Tibial nerve (tissue), 4 donors: ENCODE data around the gene CEBPG.

Experiments
- EP300 ChIP-seq, 2 donors: sonication (generic); formaldehyde crosslinking; IDR thresholded peaks; one replicate each; pipeline ENCODE4 v1.6.1; 2017; ENCODE audit warnings: antibody characterized with exemption in 2 of 2, mild to moderate bottlenecking in 1 of 2
- TF ChIP-seq, protein P1 (sequence below), 5 experiments: fragments of 200-600 bp in 3 of 5; fragments of 450-650 bp in 2 of 5; sonication (generic) in 3 of 5; IDR thresholded peaks; one replicate each; pipeline ENCODE4 v1.5.1; 2016 to 2019; ENCODE audit warnings: antibody characterized with exemption in 5 of 5, mild to moderate bottlenecking in 3 of 5, moderate library complexity in 2 of 5

GRCh38 chr19:33332248-33332647 lies 41.3 kb upstream of the CEBPG start:
- TF ChIP-seq, protein P1, sequence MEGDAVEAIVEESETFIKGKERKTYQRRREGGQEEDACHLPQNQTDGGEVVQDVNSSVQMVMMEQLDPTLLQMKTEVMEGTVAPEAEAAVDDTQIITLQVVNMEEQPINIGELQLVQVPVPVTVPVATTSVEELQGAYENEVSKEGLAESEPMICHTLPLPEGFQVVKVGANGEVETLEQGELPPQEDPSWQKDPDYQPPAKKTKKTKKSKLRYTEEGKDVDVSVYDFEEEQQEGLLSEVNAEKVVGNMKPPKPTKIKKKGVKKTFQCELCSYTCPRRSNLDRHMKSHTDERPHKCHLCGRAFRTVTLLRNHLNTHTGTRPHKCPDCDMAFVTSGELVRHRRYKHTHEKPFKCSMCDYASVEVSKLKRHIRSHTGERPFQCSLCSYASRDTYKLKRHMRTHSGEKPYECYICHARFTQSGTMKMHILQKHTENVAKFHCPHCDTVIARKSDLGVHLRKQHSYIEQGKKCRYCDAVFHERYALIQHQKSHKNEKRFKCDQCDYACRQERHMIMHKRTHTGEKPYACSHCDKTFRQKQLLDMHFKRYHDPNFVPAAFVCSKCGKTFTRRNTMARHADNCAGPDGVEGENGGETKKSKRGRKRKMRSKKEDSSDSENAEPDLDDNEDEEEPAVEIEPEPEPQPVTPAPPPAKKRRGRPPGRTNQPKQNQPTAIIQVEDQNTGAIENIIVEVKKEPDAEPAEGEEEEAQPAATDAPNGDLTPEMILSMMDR (IDR thresholded peaks at IDR 0.05): no peak
- peak in 1 of 2 donors; percentile 36 for TF ChIP-seq EP300 (IDR thresholded peaks at IDR 0.05)
